LNCAP (cell line): ENCODE data around the gene DHX8.

Source experiments
- CTCF ChIP-seq: fragments of 450-650 bp; IDR thresholded peaks from 2 replicates; pipeline ENCODE4 v1.5.1; 2017; ENCODE audit warnings: mild to moderate bottlenecking

Gene DHX8

DNA sequence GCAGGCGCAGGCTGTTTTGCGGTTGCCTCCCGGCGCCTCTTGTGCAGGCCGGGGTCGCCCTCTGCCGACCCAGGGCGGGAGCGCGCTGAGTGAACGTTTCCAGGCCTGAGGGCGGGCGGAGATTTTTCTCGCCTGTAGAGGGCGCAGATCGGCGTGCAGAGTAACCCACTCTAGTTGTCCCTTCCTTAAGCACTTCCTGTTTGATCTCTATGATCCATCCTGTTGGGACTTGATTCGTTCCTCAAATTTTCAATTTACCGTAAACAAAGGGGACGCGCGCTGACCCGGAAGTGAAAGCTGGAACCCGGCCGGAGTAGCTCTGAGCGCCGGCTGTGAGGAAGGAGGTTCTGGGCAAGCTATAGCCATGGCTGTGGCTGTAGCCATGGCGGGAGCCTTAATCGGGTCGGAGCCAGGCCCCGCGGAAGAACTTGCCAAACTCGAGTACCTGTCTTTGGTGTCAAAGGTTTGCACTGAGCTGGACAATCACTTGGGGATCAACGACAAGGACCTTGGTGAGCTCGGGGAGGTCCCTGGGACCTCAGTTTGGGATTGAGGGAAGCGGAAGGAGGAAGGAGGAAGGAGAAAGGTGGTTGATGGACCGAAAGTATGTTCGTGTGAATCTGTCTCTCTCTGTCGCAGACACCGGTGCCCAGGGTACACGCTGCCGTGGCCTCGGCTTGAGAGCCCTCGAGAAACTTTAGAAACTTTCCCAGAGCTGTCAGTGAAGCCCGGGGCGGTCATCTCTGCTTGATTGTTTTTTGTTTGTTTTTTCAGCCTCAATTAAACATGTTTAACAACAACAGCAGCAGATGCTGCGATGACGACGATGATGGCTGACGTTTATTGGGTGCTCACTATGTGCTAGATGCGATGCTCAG is at the start of gene DHX8:
Gene DHX8, plus strand, starts transcription at position 302 of the 878 bp plus-strand sequence. Its CDS starts 63 bp downstream, at position 365.
- peak; percentile 100 for TF ChIP-seq CTCF

GRCh38 chr17:43434902-43435319 is 48.9 kb upstream of the DHX8 start:
- TF ChIP-seq CTCF: no peak

DNA sequence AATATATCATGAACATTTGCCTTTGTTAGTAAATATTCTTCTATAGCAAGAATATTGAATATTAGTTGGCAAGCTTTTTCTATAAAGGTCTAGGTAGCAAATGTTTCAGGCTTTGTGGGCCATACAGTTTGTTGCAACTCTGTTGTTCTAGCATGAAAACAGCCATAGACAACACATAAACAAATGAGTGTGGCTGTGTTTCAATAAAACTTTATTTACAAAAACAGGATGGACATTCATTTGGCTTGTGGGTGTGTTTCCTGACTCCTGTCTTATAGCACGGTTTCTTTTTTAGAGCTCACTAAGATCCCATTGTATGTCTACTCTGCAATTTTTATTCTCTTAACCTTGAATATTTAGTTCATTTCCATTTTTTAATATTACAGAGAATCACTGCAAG is 46.0 kb upstream of the DHX8 start:
- no peak for TF ChIP-seq CTCF

DNA sequence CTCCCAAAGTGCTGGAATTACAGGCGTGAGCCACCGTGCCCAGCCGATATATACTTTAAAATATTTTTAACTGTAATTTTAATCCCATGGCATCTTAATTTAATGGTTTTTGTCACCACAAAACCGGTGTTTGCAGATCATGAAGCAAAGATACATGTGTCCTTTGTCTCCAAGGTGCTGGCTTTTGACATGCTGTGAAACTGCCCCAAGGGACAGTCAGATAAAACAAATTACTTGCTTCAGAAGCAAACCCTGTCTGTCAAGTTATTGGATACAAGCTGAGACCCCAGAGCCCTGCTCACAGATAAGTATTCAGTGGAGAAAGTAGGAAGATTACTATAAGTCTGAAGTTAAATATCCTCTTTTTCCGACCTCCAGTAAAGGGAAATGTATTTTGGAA is 45.1 kb upstream of the DHX8 start:
- no peak for TF ChIP-seq CTCF

DNA sequence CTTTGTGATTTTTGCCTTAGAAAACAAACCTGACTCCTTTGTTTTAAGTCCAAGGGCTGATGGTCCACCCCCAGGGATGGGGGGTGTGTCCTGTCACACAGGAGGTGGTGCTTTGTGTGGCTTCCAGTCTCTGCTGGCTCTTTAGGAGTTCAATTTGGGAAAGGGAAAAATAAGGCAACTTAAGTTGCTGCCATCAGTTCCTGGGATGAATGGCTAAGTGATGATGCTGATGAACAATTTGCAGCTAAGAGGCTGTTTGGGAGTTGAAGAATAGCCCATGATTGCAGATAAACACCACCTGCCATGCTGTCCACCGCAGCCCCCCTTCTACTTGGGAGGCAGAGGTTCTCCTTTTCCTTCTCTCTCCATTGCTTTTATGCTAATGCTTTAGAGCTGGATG is 44.7 kb upstream of the DHX8 start:
- TF ChIP-seq CTCF: no peak

DNA sequence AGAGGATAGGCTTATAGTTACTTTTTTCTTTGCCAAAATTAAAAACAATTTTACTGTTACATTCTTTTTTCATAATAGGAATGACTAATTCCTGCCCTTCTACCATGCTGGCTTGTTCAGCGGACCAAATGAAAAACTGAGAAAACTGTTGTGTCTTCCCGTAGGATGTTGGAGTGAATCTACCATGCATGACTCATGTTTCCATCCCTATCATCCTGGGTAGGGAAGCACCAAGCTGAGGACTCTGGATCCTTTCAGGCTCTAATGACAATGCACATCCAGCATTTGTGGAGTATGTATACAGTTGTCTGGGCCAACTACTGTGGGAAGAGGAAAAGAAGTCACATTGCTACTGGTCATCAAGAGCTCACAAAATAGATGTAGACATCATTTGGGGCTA is 41.1 kb upstream of the DHX8 start:
- TF ChIP-seq CTCF: no peak

DNA sequence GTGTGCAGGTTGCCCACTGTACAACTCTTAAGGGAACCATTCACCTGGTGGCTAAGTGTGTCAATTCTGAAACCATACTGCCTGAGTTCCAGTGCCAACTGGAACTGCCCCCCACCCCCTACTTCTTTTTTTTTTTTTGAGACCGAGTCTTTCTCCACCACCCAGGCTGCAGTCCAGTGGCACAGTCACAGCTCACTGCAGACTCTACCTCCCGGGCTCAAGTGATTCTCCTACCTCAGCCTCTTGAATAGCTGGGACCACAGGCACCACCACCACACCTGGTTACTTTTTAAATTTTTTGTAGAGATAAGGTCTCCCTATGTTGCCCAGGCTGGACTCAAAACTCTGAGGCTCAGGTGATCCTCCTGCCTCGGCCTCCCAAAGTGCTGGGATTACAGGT is 40.4 kb upstream of the DHX8 start:
- no peak for TF ChIP-seq CTCF
